DND-41 (cell line): ENCODE data around the gene TRIM44.

Experiments
- CTCF ChIP-seq: IDR thresholded peaks from 2 replicates; pipeline ENCODE4 v1.5.1; 2012; ENCODE audit warnings: borderline replicate concordance, low read length, moderate library complexity, mild to moderate bottlenecking; ENCODE audit not compliant: poor library complexity, severe bottlenecking; ENCODE audit errors: extremely low read depth
- EZH2 ChIP-seq: IDR thresholded peaks from 3 replicates; pipeline ENCODE4 v1.6.1; 2012; ENCODE audit warnings: borderline replicate concordance, low read depth, mild to moderate bottlenecking, moderate library complexity, low read length, inconsistent platforms; ENCODE audit not compliant: severe bottlenecking

GRCh38 chr11:35783809-35784208 is 121.2 kb downstream of the TRIM44 start:
- no peak for TF ChIP-seq CTCF
- TF ChIP-seq EZH2 = no peak
